ENCODE data around the gene POLR2E. TPM values are rescaled to one million over a fixed set of nuclear protein-coding genes. Genes with fewer than 3 reads are reported as not detected.

POLR2E gene
- total RNA-seq, 3 donors from 2014 or later: 108 to 138 (median 133) TPM

DNA sequence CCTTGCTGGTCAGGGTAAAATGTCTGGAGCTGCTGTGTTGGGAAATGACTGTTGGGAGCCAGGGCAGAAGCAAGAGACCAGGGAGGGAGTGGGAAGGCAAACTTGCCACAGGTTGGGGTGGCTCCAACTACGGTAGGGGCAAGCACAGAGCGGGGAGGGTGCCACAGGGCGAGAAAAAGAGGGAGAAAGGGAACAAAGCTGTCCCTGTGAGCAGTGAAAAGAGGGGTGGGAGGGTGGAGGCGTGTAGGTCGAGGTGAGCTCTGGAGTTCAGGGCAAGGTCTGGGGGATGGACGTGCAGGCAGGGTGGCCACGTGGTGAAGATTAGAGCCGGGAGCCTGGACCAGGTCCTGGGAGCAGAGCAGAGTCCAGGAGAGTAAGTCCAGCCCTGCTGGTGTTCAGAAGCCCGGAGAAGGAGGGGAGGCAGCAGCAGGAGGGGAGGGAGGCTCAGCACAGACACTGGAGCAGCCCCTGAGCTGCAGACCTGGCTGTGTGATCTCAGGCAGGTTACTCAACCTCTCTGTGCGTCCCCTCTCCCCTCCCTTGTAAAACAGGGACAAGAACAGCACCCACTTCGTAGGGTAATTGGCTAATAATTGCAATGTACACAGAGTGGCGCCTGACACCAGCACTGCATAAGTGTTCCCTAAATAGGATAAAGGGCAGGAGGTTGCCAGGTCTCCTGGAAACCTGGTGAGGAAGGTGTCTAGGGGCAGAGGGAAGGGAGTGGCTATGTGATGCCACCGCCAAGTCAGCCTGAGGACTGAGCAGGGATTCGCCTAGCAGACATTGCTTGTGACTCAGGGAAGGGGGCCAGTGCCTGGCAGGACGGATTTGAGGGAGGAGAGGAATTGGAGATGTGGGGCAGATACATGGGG, 3.2 kb upstream of the POLR2E start:
- TF ChIP-seq, protein P1, sequence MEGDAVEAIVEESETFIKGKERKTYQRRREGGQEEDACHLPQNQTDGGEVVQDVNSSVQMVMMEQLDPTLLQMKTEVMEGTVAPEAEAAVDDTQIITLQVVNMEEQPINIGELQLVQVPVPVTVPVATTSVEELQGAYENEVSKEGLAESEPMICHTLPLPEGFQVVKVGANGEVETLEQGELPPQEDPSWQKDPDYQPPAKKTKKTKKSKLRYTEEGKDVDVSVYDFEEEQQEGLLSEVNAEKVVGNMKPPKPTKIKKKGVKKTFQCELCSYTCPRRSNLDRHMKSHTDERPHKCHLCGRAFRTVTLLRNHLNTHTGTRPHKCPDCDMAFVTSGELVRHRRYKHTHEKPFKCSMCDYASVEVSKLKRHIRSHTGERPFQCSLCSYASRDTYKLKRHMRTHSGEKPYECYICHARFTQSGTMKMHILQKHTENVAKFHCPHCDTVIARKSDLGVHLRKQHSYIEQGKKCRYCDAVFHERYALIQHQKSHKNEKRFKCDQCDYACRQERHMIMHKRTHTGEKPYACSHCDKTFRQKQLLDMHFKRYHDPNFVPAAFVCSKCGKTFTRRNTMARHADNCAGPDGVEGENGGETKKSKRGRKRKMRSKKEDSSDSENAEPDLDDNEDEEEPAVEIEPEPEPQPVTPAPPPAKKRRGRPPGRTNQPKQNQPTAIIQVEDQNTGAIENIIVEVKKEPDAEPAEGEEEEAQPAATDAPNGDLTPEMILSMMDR (IDR thresholded peaks at IDR 0.05): no peak
- no peak for DNase-seq
- Histone ChIP-seq H3K36me3 (ENCODE audit: low read depth) (no peaks in the 10 kb centered on the region), H3K4me1 (ENCODE audit: low read depth) (peaks cover 41% of the 10 kb centered on the region), H3K9me3 (no peaks in the 10 kb centered on the region), H3K4me3 (no peak overlapping the region)
- intact Hi-C loops (cut with DNase I, micrococcal nuclease): no loop called here
- peak; percentile 13 for ATAC-seq

- ATAC-seq: no peak
- TF ChIP-seq, protein P1 (IDR thresholded peaks at IDR 0.05): no peak
- Histone ChIP-seq H3K4me1 (ENCODE audit: low read depth) (peaks cover 37% of the 10 kb centered on the region), H3K9me3 (no peaks in the 10 kb centered on the region), H3K36me3 (ENCODE audit: low read depth) (no peaks in the 10 kb centered on the region), H3K4me3 (no peak overlapping the region)
- intact Hi-C loops (cut with DNase I, micrococcal nuclease): no loop called here
- DNase-seq: no peak
These were observed 2.6 kb upstream of the POLR2E start for GRCh38 chr19:1097810-1098176.

DNA sequence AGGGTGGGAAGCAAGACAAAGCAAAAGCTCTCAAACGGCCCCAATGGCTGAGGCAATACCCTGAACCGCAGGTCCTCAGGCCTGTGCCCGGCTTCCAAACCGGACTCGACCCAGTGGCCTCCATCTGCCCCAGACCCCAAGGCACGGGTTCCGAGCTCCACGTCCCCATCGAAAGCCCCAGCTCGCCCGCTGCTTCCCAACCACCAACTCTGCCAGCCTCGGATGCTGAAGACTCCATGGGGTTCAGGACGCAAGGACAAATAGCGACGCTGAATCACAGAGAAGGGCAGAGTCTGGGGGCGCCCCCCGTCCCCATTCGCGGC, 559 bp downstream of the POLR2E start:
- DNase-seq: no peak
- Histone ChIP-seq H3K36me3 (ENCODE audit: low read depth) (no peaks in the 10 kb centered on the region), H3K4me1 (ENCODE audit: low read depth) (peaks cover 31% of the 10 kb centered on the region), H3K4me3 (peak overlapping the region; percentile 91), H3K9me3 (no peaks in the 10 kb centered on the region)
- intact Hi-C loops (cut with DNase I, micrococcal nuclease): no loop called here
- no peak for ATAC-seq
- TF ChIP-seq, protein P1 (IDR thresholded peaks at IDR 0.05): no peak

GRCh38 chr19:1093811-1094553, 1.2 kb downstream of the POLR2E start:
- Histone ChIP-seq H3K9me3 (no peaks in the 10 kb centered on the region), H3K4me3 (no peak overlapping the region), H3K4me1 (ENCODE audit: low read depth) (peaks cover 29% of the 10 kb centered on the region), H3K36me3 (ENCODE audit: low read depth) (no peaks in the 10 kb centered on the region)
- TF ChIP-seq, protein P1 (IDR thresholded peaks at IDR 0.05): no peak
- intact Hi-C loops (cut with DNase I, micrococcal nuclease): no loop called here
- DNase-seq (peak in 1 of 3 donors; percentile 44), ATAC-seq (no peak)

- peaks cover 24% of the 10 kb centered on the region for H3K4me1 ChIP-seq (ENCODE audit: low read depth)
- intact Hi-C loops (cut with DNase I, micrococcal nuclease): no loop called here
- ATAC-seq (no peak), DNase-seq (no peak)
- no peaks in the 10 kb centered on the region for H3K36me3 ChIP-seq (ENCODE audit: low read depth)
- no peaks in the 10 kb centered on the region for H3K9me3 ChIP-seq
- no peak overlapping the region for H3K4me3 ChIP-seq
- TF ChIP-seq, protein P1 (IDR thresholded peaks at IDR 0.05): no peak
These were observed 1.8 kb downstream of the POLR2E start for GRCh38 chr19:1093330-1093729.
